HG02981 (cell line): ENCODE measurements around the gene HEXD.

Source experiments
- ATAC-seq: cut with Tn5 transposase; IDR thresholded peaks from one replicate; pipeline ENCODE4 v1.9.1; 2021; ENCODE audit warnings: mild to moderate bottlenecking, moderate library complexity; ENCODE audit not compliant: unreplicated experiment

Gene HEXD

DNA sequence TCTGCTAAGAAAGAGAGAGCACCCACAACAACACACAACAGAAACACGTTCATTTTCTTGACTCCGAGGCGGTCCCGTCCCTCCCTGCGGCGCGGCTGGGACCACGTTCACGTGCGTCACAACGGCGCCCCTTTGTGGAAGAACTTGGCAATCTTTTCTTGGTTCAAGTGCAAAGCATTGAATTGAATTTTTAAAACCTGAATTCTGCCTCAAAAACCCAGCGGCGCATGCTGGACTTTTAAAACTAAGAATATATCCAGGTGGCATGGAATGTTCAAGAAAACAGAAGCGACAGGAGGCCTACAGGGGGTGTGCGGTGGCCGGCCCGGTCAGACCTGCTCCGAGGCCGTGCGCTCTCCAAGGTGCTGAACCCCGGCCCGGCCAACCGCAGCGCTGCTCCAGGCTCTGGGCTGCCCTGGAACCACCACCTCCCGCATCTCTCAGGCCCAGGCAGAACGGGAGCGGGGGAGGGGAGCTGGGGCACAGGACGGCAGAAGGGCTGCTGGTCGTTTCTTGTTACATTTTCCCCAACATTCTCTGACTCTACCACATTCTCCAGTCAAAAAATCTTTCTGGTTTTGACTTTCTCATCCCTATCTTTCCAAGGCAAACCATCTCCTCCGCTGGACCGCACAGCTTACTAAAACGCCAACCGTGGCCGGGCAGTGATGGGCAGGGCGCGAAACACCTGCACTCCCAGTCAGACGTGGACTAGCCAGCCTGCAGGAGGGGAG is 3.4 kb upstream of the HEXD start:
- no peak for ATAC-seq

DNA sequence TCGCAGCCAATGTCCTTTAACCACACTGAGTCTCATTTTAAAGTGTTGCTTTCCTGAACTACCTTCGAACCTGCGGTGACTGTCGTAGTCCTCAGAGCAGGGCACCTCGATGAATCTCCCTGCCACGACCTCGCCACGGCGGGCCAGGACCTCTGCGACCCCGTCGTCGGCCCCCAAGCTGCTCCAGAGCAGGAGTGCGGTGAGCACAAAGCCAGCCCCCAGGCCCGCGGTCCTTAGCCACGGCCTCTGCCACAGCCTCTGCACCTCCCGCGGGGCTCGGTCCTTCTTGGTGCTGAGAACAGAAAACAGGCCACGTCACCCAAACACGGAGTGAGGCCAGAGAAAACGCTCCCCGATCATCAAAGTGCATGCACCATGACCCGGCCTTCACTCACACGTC is 2.8 kb upstream of the HEXD start:
- no peak for ATAC-seq

DNA sequence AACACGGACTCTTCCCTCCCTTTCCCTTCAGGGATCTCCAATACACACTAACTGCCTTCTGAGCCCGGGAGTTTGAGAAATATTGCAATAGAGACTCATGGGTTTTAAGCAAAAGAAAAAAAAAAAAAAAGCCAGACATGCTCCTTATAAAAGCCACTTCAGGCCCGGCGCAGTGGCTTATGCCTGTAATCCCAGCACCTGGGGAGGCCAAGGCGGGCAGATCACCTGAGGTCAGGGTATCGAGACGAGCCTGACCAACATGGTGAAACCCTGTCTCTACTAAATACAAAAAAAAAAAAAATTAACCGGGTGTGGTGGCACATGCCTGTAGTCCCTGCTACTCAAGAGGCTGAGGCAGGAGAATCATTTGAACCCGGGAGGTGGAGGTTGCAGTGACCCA is 2.4 kb upstream of the HEXD start:
- no peak for ATAC-seq

DNA sequence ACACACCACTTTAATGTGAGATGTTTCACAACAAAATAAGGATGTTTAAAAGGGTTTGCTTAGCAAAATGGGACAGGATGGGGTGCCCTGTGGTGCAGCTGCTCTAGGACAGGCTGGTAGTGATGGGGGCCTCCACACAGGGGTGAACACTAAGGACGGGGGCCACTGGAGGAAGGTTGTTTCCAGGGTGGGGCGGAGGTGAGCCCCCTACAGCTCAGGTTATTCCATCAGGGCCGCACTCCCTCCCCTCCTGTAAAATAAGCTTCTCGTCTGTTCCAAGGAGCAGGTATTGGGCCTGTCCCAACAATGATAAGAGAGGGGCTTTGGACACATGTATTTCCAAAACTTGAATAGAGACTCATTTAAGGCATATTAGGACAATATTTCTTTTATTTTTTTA is 1.9 kb upstream of the HEXD start:
- ATAC-seq = no peak

DNA sequence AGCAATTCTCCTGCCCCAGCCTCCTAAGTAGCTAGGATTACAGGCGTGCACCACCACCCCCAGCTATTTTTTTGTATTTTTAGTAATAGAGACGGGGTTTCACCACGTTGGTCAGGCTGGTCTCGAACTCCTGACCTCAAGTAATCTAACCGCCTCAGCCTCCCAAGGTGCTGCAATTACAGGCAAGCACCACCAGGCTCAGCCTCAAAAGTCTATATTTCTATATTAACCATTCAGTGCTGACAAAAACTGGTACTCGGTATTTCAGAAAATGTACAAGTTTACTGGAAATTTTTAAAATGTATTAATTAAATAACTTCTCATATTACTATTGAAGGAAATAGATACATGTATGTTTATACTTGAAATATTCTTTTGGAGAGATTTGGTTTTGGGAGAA is 1.4 kb upstream of the HEXD start:
- ATAC-seq = no peak

DNA sequence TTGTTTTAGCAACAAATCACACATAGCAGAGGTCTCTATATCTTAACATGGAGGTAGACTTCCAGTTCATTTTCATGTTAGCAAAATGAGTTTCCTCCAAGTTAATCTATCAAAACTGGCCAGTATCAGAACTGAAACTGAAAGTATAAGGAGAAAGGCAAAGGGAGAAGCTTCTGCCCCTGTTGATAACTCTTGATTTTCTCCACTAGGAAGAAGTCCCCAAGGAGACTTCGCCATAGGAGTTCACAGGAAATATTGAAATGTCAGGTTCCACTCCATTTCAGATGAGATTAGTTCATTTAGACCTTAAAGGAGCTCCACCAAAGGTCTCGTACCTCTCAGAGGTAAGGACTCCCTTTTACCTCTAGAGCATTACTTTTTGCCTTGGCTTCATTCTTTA is 1.4 kb downstream of the HEXD start:
- no peak for ATAC-seq

GRCh38 chr17:82424001-82424862 is 6.1 kb downstream of the HEXD start:
- no peak for ATAC-seq

- no peak for ATAC-seq
These were observed 6.7 kb downstream of the HEXD start for GRCh38 chr17:82424863-82425159.

GRCh38 chr17:82428546-82428945 is 10.4 kb downstream of the HEXD start:
- ATAC-seq = no peak

GRCh38 chr17:82429824-82430223 is 11.7 kb downstream of the HEXD start:
- ATAC-seq = no peak

- no peak for ATAC-seq
These were observed 13.9 kb downstream of the HEXD start for GRCh38 chr17:82432017-82432416.

DNA sequence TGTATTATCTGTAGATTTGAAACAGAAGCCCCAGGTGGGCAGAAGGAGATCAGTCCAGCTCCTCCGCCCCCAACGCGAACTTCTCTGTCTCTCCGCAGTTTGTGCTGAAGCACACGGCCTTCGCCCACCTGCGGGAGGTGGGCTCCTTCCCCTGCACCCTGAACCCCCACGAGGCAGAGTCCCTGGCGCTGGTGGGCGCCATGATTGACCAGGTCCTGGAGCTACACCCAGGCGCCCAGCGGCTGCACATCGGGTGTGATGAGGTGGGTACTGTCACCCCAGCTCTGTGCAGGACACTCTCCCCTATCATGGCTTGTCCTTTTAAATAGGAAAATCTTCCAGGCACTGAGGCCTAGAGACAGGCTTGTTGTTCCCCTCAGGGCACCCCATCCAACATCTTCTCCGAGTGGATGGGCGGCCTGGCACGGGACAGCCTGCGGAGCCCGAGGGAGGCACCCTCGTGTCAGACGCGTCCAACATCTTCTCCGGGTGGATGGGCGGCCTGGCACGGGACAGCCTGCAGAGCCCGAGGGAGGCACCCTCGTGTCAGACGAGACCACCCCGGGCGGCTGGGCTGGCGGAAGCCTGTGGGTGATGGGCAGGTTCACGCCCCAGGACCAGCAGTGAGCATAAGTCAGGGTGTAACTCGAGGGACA is 15.5 kb downstream of the HEXD start:
- ATAC-seq = no peak

GRCh38 chr17:82434216-82434565 is 16.0 kb downstream of the HEXD start:
- no peak for ATAC-seq

- ATAC-seq = no peak
These were observed 17.0 kb downstream of the HEXD start for GRCh38 chr17:82435103-82435502.

- ATAC-seq = no peak
These were observed 17.7 kb downstream of the HEXD start for GRCh38 chr17:82435601-82436583.

GRCh38 chr17:82436601-82437324 is 18.6 kb downstream of the HEXD start:
- no peak for ATAC-seq

DNA sequence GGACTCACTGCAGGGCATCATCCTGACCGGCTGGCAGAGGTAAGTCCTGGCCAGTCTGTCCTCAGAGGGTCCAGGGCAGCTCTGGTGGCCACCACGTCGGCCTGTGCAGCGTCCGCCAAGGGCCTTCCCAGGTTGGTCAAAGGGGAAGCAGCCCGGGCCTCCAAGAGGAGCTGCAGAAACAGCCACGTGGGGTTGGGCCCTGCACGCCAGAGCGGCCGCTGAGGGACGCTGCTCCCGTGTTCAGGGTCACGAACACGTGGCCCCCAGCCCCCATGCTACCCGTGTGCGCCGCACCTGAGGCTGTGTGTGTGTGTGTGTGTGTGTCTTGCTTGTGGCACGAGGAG is 19.1 kb downstream of the HEXD start:
- no peak for ATAC-seq

GRCh38 chr17:82438401-82439193 is 20.4 kb downstream of the HEXD start:
- ATAC-seq = no peak

DNA sequence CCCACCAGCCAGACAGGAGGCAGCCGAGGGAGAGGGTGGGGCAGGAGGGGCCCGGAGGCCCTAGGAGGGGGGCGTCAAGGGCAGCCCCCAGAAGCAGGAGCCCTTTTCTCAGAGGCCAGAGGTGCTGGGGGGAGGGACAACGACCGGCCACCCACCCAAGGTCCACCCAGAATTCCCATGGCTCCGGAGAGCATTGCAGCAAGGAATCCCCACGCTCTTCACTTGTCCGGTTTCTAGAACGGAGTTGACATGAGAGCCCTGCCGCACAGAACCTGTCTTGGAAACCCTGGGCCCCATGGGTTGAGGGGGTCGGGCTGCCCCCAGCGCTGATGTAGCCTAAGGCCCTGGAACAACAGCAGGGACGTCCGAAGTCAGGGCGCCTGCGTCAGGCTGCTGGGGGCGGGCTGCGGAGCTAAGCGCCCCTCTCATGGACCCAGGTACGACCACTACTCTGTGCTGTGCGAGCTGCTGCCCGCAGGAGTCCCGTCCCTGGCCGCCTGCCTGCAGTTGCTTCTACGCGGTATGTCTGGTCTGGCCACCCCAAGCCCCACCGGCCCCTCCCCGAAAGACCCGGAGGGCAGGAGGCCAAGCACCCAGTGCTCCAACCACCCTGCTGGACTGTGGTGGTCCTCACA is 21.2 kb downstream of the HEXD start:
- no peak for ATAC-seq
